ENCODE measurements around the gene KCTD19. TPM values are rescaled to one million over a fixed set of nuclear protein-coding genes. Genes with fewer than 3 reads are reported as not detected.

Gene KCTD19
- total RNA-seq, 1 experiment from 2014 or later = 0.23 TPM

DNA sequence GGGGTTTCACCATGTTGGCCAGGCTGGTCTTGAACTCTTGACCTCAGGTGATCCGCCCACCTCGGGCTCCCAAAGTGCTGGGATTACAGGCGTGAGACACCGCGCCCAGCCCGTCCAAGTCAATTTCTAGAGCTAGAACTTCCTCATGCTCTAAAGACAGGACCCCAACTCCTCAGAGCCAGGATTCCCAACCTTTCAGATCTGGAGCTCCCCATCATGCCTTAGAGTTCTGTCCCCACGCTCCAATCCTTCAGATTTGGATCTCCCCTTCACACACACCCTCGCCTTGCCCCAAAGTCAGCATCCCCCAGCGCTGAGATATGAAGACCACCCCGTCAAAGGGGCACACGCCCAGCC, 448 bp downstream of the KCTD19 start:
- DNase-seq (ENCODE audit: low read depth) = no peak

DNA sequence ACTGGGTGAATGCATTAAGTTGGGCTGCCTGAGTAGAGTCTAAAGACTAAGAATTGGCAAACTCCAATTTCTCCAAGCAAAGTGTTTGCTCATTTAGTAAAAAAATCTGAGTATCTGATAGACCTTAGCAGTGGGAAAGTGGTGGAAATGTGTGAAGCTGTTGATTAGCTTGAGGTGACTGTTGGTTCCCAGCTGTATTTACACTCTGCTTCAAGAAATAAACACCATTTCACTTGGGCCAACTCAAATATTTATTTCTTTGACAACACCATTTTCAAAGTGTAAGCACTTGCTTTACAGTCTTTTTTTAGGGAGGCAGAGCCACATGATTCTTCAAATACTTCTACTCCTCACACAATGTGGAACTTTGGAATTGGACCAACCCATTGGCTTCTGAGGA, 8.7 kb downstream of the KCTD19 start:
- DNase-seq (ENCODE audit: low read depth) = no peak

DNA sequence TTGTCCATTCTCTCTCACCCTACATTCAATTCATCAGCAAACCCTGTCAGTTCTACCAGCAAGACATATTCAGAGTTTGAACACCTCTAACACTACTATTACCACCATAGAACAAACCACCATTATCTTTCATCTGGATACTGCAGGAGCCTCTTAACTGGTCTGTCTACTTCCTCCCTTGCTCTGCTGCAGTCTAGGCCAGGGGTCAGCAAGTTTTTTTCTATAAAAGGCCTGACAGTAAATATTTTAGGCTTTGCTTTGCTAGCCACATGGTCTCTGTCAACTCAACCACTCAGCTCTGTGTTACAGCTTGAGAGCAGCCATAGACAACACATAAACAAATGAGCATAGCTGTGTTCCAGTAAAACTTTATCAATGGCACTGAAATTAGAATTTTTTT, 13.8 kb downstream of the KCTD19 start:
- DNase-seq (ENCODE audit: low read depth) = peak; percentile 30

DNA sequence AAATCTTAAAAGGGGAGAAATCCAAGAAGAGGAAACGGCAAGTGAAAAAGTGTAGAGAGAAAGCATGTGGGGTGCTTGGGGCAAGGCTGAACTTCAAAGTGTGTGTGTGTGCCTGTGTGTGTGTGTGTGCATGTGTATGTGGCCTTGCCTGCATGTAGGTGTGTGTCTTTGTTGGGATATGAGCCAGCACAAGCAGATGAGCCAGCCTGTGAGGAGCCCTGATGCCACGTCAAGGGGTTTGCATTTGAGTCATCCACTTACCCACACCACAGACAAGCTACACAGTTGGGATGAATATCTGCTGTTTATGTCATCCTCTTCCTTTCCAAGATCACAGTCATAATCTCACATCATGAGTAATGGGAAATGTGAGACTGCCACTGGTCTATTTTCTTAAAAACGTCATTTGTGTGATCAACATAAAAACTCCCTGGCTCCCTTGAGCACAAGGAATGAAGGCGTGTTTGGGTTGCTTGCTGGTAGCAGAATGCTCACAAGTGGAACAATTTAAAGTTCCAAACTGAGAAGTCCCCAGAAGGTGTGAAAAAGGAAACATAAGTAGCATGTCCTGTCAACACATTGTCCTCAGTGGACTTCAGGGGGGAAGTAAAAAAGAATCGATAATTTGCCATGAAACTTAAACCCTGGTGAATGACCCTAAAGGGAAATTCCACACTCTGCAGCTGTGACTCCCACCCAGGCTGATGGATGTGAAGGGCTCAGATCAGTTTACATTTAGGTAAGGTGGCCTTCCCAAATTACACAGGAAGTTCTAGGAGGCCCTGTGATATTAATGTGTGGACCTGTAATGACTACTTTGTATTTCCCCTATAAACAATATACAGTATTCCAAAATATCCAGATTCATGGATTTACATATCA, 14.7 kb downstream of the KCTD19 start:
- DNase-seq (ENCODE audit: low read depth) = peak; percentile 98

DNA sequence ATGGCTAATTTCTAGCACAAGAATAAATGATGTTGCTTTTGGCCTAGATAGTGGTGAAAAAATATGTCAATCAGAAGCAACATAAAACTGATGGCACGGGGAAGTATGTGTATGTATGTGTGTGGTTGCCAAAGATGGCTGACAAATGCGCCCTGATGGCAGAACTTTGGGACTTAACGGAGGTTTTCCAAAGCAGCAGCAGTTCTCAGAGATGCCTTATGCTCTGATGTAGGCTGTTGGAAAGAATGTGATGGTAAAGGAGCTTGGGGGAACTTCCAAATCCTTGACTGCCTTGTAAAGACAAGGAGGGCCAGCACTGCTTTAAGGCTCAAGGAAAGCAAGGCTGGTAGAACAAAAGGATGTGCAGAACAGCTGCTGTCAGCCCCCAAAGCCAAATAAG, 16.0 kb downstream of the KCTD19 start:
- no peak for DNase-seq (ENCODE audit: low read depth)

DNA sequence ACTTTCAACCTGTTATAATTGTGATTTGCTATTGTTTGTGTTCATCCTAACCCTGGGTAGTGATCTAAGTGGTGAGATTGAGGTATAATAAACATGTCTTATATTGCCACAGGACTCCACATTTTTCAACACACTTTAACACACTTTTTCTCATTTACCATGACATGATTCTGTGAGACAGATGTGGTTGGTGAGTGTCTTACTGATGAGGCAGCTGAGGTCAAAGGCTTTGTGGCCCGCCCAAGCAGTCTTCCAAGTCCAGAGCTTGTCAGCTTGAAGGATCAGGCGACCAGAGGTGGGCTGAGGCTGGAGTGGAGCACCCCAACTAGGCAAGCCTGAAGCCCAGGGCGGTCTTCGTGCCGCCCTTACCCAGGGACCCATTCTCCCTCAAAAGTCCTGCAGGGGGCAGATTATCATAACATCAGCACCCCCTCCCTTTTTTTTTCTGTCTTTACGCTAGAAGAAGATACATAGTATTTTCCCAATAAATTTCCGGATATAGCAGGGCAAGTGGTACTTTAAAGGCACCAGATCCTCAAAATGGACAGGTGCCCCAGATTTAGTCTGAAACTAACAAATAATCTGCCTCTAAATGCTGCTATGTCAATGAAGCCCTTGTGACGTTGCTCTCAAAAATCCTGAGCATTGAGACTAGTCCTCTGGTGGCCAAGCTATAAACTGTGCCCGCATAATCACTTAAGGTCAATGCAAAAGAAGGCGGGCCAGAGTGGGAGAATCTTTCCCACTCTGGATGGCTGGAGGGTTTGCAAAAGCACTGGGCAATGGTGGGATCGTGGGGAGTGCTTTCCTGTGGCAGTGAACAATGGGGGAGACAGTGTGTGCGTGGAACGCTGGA, 21.1 kb downstream of the KCTD19 start:
- no peak for DNase-seq (ENCODE audit: low read depth)

DNA sequence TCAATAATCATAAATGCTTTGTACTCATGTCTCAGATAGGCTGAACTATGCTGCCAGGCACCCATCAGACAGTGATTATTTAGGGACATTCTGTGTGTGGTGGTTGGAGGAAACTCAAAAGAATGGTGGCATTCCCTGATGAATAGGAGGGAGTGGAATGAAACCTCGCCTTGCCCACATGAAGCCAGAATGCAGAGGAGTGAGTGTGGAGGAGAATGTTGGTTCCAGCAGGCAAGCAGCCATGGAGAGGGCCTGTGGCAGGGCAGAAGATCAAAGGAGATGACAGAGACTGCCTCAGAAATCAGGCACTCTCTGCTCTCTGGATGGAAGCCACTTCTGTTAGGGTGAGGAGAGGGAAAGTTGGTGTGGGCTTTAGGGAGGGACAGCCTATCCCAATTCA, 22.5 kb downstream of the KCTD19 start:
- no peak for DNase-seq (ENCODE audit: low read depth)

DNA sequence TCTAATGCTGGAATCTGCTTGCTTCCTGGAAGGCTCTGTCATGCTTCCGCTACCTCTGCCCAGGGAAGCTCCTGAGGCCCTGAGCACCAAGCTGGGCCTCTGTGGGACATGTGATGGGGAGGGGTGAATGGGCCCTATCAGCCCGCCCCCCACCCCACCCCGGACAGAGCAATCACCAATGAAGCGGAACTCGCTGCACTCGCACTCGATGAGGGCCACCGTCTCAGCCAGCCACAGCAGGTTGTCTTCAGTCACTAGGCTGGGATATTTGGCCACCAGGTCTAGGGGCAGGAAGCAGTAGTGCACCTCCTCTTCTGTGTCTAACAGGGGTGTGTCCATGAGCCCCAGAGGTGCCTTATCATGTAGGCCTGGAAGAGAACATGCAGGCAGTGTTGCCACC, 23.6 kb downstream of the KCTD19 start:
- no peak for DNase-seq (ENCODE audit: low read depth)

DNA sequence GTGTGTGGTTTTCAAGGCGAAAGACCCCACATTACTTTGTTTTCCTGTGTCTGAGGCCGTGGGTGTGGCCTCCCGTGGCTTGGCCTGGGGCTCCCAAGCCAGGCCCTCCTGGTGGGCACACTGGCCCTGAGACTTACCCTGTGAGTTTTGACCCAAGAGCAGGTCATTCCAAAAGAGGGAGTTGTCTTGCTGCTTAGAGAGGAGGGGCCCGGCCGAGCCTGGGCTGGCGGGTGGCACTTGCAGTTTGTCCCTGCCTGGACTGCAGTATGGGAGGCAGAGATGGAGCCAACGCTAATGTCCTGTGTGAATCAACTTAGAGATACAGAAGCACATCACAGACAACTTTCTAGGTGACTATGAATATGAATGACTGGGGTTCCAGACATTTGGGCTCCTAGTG, 24.5 kb downstream of the KCTD19 start:
- no peak for DNase-seq (ENCODE audit: low read depth)

DNA sequence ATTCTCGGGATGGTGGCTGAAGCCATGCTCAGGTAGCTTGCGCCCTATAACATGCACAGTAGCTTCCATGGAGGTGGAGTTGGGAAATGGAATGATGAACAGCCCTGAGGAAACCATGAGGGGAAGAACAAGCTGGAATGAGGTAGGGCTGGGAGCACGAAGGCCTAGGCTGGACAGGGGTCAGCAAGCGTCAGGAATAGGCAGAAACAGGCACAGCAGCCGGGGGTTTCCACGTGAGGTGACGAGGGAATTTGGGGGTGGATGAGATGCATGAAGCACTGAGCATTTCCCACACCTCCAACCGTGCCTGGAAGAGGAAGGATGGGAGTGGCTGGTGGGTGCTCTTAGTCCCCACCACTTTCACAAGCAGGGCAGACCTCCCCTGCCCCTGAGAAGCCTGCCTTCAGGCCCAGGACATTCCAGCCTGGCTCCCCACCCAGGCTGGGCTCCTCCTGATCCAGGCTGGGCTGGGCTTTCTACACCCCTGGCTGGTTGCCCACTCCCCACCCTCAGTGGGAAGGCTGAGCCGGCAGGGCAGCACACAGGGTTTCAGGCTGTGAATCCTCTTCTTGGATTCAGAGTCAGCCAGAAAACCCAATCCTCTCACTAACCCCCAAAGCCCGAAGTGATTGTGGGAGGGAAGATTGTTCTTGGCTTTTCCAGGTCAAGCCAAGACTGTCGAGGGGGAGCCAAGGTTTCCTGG, 25.3 kb downstream of the KCTD19 start:
- no peak for DNase-seq (ENCODE audit: low read depth)

DNA sequence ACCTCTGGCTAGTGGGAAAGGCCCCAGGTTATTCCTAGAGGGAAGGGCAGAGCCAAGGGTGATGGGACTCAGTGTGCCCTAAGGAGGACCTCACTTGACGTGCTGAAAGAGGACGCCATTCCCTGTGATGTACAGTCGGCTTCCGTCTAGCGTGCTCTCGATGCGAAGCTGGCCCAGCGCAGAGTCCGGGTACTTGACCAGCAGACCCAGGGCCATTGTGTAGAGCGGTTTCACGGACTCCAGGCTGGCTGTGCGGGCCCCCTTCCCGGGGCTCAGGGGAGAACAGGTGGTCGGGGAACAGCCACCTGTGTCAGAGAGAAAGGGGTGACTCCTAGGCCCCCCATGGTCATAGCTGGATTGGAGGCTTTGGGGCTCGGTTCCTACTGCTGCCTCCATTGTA, 27.3 kb downstream of the KCTD19 start:
- DNase-seq (ENCODE audit: low read depth) = no peak

DNA sequence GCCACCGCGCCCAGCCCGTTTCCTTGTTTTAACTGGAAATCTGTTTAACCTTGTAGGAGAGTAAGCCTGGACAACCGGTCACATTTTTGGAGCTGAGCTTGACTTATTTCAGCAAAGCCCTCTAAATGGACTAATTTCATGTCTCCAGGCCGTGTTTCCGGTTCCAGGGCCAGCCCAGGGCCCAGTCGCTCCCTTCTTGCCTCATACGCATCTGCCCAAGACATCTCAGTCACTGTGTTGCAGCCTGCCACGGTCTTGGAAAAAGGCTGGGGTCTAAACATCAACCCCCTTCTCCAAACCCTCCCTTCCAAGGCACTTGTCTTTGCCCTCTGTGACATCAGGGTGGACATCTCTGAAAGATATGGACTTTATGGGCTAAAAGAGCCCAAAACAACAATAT, 28.3 kb downstream of the KCTD19 start:
- no peak for DNase-seq (ENCODE audit: low read depth)

DNA sequence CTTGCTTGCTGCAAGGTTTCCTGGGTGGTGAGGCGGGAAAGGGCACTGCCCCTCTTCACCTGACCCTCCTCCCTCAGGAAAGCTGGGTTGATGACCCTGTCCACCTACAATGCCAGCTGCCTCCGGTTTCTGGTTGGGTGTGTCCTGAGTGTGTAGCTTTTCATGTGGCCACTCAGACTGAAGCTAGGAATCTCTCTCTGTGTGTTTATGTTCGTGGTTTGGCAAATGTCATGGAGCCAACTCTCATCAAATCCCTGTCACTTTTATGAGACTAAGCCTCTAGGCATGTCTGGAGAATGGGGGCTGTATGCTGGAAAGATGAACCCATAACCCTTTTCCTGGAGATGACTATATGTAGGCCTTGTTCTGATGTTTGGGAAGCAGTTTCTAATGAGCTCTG, 30.1 kb downstream of the KCTD19 start:
- DNase-seq (ENCODE audit: low read depth) = peak; percentile 58

DNA sequence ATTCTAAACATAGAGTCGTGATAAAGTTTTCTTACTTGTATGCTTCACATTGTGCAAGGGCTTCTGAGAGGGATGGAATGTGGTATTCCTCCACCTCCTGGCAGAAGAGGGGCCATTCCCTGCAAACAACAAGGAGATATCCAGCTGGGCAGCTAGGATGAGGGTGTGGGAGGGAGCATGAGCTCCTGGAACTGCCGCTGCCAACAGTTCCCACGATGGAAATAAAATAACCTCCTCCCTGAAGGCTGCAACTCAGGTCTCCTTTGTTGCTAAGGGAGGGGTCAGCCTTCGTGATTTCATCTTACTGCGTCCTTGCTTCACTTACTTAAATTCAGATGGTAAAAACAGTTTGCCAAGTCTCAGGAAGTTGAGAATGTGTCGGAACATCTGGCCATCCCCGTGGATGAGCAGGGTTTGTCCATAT, 31.6 kb downstream of the KCTD19 start:
- DNase-seq (ENCODE audit: low read depth) = no peak

DNA sequence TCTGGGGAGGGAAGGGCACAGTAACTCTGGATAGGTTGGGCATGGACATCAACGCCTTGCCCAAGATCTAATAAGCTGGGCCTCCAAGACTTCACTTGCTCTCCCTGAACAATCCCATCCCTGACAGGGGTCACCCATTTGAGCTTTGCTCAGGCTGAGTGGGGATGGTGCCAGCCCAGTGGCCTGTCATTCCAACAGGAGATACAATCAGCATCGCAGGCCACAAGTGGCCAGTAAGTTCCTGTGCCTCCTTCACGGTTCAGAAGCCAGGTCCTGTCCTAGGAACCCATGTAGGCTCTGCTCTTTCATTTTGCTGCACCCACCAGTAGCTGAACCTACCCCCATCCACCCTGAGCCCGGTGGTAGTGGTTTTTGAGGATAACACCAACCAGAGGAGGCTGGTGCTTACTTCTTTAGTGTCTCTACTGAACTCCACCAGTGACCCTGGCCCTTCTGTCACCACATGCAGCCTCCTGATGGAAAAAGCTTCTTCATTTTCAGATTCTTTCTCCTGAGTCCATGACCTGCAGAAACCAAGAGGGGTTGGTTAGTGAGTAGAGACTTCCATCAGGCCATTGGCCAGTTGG, 32.3 kb downstream of the KCTD19 start:
- no peak for DNase-seq (ENCODE audit: low read depth)

DNA sequence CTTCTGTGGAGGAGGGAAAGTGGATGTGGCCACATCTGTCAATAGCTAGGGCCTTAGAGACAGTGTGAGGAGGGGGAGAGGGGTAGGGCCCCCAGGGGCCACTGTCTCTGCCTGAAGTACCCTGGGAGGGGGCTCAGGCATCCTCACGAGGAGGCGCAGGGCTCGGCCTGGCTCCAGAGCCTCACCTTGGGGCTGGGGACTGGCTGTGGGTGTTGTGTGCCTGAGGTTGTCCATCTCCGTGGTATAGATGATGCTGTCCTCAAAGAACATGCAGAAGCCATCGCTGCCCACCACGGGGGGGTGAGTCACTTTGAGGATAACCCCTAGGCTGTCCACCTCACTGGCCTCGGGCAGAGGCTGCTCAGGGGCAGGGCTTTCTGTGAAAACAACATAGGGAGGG, 35.1 kb downstream of the KCTD19 start:
- no peak for DNase-seq (ENCODE audit: low read depth)

DNA sequence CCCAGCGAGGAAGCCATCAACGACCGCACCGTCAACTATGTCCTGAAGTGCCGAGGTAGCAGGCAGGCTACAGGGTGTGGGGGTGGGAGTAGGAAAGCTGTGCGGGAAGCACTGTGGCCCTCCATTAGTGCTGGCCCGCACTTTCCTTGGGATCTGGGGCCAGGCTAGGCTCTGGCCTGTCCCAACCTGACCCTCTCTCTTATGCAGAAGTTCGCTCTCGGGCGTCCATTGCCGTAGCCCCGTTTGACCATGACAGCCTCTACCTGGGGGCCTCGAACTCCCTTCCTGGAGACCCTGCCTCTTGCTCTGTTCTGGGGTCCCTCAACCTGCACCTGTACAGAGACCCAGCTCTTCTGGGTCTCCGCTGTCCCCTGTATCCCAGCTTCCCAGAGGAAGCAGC, 38.6 kb downstream of the KCTD19 start:
- no peak for DNase-seq (ENCODE audit: low read depth)

DNA sequence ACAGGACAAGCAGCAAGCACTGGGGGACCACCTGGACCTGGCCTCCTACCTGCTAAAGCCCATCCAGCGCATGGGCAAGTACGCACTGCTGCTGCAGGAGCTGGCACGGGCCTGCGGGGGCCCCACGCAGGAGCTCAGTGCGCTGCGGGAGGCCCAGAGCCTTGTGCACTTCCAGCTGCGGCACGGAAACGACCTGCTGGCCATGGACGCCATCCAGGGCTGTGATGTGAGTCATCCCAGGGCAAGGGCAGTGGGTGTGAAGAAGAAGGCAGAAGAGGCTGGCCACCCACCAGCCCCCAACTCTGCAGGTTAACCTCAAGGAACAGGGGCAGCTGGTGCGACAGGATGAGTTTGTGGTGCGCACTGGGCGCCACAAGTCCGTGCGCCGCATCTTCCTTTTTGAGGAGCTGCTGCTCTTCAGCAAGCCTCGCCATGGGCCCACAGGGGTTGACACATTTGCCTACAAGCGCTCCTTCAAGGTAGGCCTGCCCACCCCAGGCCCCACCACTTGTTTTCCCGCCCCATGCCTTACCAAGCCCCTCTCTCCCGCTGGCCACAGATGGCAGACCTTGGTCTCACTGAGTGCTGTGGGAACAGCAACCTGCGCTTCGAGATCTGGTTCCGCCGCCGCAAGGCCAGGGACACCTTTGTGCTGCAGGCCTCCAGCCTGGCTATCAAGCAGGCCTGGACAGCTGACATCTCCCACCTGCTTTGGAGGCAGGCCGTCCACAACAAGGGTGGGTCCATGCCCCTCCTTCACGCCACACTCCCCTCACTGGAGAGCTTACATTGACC, 39.9 kb downstream of the KCTD19 start:
- DNase-seq (ENCODE audit: low read depth) = peak; percentile 20

DNA sequence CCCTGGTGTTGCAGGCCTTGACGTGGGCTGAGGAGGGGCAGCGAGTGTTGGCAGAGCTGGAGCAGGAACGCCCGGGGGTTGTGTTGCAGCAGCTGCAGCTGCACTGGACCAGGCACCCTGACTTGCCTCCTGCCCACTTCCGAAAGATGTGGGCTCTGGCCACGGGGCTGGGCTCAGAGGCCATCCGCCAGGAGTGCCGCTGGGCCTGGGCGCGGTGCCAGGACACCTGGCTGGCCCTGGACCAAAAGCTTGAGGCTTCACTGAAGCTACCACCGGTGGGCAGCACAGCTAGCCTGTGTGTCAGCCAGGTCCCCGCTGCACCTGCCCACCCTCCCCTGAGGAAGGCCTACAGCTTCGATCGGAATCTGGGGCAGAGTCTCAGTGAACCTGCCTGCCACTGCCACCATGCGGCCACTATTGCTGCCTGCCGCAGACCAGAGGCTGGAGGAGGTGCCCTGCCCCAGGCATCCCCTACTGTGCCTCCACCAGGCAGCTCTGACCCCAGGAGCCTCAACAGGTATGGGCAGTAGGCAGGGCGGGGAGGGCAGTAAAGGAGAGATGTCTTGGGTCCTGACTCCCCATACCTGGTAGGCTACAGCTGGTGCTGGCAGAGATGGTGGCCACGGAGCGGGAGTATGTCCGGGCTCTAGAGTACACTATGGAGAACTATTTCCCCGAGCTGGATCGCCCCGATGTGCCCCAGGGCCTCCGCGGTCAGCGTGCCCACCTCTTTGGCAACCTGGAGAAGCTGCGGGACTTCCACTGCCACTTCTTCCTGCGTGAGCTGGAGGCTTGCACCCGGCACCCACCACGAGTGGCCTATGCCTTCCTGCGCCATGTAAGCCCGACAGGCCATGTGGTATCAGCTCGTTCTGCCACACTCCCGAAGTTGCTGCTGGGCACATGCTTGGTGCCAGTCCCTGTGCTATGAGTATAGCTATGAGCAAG, 41.6 kb downstream of the KCTD19 start:
- peak; percentile 48 for DNase-seq (ENCODE audit: low read depth)

All from Daoy (cell line).